GM18519 (cell line): ENCODE data around the gene SNPH.

ENCODE experiments used
- ATAC-seq: cut with Tn5 transposase; IDR thresholded peaks from one replicate; pipeline ENCODE4 v1.9.1; 2021; ENCODE audit warnings: mild to moderate bottlenecking, moderate library complexity; ENCODE audit not compliant: unreplicated experiment, low FRiP score

Gene SNPH

GRCh38 chr20:1286267-1287024 is 20.4 kb downstream of the SNPH start:
- no peak for ATAC-seq

GRCh38 chr20:1287306-1287705 is 21.2 kb downstream of the SNPH start:
- ATAC-seq: no peak

GRCh38 chr20:1287787-1288569 is 21.9 kb downstream of the SNPH start:
- ATAC-seq: no peak

DNA sequence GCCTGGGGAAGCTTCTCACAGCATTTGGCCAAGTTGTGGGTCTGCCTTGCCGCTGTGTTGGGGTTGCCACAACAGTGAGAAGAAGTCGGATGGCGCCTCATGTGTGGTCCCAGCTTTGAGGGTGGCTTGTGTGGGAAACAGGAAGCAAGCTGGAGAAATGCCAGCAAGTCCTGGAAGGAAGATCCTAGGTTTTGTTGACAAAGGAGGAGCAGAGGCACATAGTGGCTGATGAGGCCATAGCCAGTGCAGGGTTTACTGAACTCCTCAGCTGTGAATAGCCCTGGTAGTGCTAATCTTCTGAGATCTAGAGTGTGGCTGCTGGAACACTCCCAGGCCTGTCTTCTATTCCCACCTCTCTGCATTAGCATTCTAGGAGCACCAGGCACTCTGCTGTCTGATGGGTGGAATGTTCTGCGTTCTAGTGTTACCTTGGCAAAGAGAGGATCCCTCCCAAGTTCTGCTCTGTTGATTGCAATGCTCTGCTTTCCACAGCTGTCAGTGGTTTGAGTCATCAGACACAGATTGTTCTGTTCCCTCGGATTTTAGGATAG is 25.2 kb downstream of the SNPH start:
- no peak for ATAC-seq

DNA sequence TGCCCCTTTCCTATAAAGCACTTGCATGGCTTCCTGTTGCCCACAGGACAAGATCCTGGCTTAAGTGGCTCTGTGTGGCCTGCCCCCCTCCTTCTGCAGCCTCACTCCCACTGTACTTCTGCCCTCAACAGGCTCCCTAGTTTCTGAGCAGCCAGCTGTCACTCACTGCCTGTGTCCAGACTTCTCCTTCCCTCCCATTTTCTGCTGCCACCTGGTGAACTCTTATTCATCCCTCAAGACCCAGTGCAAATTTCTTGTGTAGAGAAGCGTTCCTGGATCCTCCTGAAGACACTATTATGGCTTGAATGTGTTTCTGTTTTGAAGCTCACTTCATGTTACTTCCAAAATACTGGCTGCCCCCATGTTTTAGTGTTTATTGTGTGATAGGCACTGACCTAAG is 26.5 kb downstream of the SNPH start:
- no peak for ATAC-seq

DNA sequence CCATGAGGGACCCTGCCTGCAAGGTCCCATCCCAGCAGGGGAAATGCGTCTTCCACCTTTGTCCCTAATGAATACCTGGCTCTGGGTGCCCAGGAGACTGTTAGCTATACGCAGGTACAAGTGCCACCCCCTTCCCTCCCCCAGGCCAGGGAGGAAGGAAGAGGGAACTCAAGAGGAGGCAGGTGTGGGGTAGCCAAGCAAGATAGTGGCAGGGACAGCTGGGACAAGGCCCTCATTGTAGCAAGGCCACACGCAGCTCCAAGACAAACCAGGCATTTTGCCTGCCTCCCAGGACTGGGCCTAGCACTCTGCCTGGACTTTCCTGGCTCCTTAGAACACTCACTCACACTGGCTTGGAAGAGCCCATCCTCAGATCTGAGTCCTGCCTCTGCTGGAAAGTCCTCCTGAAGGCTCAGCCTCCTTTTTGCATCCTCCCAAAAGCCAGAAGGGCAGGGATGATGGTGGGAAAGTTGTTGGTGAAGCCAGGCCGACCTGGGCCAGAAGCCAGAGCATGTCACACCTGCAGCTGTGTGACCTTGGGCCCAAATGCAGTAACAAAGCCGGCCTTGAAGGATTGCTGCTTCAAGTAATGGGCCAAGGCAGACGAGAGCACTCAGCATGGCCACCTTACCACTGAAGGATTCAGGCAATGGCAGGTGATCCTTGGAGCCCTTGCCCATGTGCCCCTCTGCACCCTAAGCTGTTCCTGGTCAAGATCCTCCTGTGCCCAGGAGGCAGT is 27.7 kb downstream of the SNPH start:
- ATAC-seq: no peak

GRCh38 chr20:1294497-1294896 is 28.4 kb downstream of the SNPH start:
- no peak for ATAC-seq

DNA sequence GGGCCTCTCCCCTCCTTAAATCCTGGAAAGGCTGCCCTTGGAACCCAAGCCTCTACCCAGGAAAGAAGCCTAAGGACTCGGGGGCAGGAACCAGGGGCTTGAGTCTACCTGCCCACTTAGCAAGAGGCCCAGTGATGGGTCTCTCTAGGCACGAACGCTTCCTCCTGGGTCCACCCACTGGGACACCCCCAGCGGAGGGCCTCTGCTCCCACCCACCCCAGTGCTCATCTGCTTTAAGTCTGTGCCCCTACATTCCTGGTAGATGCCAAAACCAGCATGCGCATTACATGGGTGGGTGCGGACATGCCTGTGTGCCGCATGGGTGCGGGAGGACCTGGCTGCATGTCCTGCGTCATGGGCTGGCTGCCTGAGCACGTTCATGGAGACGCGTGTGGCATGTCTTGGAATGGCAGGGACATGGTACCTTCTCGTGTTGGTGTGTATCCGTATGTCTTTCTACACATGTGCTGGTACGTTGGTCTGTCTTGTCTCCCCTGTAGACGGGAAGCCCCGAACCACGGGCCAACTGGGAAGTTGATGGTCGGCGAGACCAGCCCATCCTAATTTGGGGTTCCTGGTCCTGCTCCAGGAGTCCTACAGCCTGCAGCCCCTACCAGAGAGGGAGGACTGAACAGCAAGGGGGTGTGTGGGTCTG is 29.3 kb downstream of the SNPH start:
- no peak for ATAC-seq

DNA sequence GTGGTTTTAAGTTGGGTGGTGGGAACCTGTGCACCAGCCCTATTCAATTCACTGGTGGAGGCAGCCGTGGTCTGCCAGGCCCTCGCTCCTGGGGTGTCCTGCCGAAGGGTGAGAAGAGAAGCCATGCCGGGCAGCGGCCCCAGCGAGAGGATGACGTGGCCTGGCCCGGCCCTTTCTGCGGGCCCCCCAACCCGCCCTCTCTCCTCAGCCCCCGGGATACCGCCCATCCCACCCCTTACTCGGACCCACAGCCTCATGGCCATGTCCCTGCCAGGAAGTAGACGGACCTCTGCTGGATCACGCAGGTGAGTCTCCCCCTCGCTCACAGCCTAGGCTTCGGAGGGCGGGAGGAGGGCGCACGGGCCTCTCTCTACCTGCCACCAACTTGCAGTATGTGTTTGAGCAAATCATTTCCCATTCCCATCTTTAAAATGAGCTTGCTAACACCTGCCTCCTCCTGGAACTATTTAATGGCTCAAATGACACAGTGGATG is 30.1 kb downstream of the SNPH start:
- ATAC-seq: no peak

GRCh38 chr20:1296922-1297321 is 30.8 kb downstream of the SNPH start:
- no peak for ATAC-seq

- no peak for ATAC-seq
Observed at GRCh38 chr20:1297486-1297885, 31.4 kb downstream of the SNPH start.

DNA sequence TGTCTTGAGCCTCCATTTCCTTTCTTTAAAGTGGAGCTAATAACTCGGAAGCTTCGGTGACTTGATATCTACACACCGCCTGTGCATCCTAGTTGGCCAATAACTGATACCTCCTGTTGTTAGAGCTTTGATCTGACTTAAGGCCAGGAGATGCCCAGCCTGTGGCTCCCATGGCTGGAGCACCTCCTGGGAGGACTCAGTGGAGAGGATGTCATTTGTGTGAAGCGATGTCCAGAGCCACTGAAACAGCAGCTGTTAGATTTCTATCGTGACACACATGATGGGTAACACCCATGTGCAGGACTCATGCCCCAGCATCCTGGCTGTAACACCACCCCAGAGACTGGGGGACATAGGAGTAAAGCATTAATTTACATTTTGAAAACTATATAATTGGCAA is 32.1 kb downstream of the SNPH start:
- no peak for ATAC-seq

GRCh38 chr20:1298888-1299511 is 32.9 kb downstream of the SNPH start:
- ATAC-seq: no peak

DNA sequence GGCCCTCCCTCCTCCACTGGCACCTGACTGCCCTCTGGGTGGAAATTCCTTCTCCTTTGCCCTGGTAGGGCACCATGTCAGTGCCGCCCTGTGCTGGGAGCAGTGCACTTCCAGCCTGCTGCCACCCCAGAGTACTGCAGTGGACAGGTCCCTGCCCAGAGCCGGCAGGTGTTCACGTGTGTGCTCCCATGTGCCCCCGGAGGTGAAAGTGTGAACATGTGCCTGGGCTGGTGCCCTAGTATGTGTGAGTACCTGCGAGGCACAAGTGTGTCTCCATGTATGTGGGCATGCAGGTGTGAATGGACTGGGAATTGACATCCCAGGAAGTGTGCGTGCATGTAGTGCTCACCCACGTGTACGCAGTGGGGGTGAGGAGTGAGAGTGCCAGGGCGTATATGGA is 33.4 kb downstream of the SNPH start:
- no peak for ATAC-seq

DNA sequence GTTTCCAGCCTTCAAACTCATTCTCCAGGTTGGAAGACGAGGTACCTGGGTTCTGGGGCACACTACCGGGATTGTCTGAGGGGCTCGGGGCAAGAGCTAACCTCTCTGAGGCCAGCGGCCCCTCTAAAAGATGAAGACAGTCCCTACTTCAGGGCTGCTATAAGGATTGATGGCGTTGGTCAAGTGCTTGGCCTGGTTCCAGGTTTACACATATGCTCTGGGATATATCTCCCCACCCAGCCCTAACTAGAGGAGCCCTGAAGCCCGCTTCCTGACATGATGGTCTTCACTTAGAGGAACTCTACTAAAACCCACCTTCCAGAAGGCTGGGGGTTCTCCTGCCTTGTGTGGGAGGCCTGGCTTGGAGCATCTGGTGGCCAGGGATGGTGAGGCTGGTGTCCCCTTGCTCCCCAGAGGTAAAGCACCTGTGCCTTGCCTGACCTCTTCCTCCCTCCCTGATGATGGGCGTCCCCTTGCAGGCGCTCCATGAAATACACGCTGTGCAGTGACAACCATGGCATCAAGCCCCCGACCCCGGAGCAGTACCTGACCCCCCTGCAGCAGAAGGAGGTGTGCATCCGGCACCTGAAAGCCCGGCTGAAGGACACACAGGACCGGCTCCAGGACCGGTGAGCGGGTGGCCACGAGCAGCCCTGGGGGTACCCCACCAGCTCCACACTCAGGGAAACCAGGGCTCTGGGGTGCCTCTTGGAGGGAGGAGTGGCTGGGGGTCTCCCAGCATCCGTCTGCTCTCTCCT is 34.2 kb downstream of the SNPH start:
- ATAC-seq: no peak

GRCh38 chr20:1301031-1301529 is 35.0 kb downstream of the SNPH start:
- ATAC-seq: no peak

DNA sequence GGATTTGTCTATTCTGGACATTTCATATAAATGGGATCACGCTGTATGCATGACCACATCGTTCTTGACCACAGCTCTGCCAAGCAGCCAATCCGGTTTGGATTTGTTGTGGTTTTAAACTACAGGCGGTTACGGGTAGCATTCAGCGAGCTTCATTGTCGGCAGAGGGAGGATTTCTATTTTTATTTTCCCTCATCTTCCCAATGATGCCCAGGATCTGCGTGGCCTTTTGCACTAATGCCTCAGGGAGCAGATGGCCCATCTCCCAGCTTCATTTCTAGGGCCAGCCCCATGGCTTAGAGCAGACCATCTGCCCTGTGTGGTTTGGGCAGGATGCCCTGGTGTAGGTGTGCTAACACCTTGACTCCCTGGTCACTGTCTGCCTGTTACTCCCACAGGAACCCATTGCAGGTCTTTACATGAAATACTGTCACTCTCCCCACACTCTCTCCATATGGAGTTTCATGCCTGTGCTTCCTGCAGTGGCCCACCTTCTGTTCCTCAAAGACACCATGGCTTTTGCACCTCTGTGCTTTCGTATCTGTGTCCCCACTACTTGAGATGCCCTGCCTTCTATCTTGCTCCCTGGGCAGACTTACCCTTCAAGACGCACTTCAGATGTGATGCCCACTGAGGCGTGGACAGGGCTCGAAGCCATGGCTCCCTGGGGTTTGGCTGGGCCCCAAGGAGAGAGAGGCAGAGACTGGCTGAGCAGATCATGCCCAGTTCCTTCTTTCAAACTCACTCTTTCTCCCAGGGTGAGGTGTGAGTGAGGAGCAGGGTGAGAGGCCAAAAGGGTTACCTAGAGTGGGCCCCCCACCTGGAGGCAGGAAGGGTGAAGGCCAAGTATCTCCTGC is 36.8 kb downstream of the SNPH start:
- ATAC-seq: no peak
